Non-pigmented ciliary epithelial cell (primary cell): Measurements from ENCODE around the gene TMEM59.

Experiments
- DNase-seq: peaks from one replicate; pipeline ENCODE4 v3.0.0-alpha.2; 2010; ENCODE audit warnings: low read depth

The TMEM59 gene

DNA sequence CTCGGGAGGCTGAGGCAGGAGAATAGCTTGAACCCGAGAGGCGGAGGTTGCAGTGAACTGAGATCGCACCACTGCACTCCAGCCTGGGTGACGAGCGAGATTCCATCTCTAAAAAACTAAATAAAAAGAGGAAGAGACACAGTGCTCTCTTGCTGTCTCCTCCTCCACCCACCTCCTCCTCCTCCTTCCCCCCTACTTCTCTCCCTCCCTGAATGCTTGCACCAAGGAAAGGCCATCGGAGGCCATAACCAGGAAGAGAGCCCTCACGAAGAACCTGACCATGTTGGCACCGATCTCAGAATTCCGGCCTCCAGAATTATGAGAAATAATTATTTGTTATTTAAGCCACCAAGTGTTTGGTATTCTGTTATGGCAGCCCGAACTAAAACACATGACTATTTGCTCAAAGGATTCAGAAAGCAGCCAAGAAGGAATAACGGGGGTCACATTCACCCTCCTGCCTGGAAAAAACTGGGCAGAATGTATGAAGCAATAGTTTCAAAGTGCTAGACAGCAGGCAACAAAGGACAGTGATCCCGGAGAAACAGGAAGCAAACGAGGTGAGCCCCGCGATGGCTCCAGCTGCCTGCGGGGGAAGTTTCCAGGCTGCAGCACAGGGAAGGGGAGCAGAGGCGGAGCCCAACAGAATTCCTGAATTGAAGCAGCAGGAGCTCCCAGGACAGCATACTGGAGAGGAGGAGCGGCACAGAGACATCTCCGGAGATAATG is 70.8 kb downstream of the TMEM59 start:
- no peak for DNase-seq

DNA sequence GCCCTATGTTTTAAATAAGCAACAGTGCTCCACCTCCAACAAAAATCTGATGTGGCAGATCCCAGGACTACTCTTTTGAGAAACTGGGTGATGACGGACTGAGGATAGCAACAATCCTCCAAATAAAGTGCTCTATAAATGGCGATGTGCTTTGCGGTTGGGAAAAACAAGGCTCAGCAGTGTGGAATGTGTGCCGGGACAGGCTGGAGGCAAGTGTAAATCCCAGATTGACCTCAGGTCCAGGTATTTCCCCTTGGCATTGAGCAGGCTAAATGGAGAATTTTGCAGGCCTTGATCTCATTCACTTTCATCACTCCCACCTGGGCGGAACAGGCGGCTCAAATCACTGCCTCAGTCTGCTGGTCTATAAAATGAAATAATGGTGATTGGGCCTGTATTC is 71.8 kb downstream of the TMEM59 start:
- no peak for DNase-seq

DNA sequence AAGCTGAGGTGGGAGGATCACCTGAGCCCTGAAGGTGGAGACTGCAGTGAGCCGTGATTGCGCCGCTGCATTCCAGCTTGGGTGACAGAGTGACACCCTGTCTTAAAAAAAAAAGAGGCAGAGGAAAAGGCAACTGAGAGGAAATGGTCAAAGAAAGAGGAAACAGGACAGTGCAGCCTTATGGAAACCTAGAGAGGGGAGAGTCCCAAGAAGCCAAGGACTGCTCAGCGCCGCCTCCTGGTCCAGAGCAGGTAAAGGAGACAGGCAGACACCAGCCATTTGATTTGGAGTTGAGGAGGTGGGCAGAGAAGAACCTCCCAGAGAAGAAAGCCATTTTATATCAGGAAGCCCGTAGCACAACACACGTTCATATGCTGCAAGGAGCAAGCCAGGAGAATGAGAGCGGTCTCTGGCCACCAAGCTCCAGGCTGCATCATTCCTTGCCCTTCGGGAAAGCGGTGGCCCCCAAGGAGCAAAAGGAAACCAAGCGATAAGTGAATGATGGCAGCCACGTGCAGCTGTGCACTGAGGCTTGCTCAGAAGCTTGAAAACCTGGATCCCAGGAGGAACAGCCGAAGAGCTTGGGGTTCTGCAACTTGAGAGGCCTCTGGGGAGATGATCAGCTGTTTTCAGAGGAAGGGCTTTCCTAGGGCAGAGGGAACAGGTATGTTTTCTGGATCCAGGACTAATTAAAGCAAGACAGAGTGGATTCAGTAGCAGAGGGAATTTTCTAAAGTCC is 73.1 kb downstream of the TMEM59 start:
- DNase-seq: no peak
